HEK293 (cell line): ENCODE measurements around the gene IST1.

ENCODE experiments used
- CTCF ChIA-PET: fragments of 350-600 bp; formaldehyde crosslinking; extraction: SDS; loops from one replicate; lab custom pipeline; 2021; ENCODE audit warnings: antibody characterized with exemption; lab: Yijun Ruan, JAX
- POLR2A ChIA-PET: fragments of 300-600 bp; formaldehyde crosslinking; extraction: SDS; loops from one replicate; lab custom pipeline; 2020; ENCODE audit warnings: antibody characterized with exemption, inconsistent platforms; lab: Yijun Ruan, JAX
- H3K27ac ChIP-seq: fragments of 200-500 bp; sonication (Bioruptor generic); 2 replicates; pipeline ENCODE4 v1.5.1; 2014; ENCODE audit warnings: low read depth, low read length, control low read depth, inconsistent platforms; ENCODE audit errors: extremely low read depth
- H3K36me3 ChIP-seq, 2 experiments: fragments of 200-500 bp in 1 of 2; sonication (Bioruptor generic) in 1 of 2; 1 replicate in 1 of 2; 2 replicates in 1 of 2; pipeline ENCODE4 v1.5.1; 2014 to 2017; ENCODE audit warnings: inconsistent platforms in 2 of 2, low read length in 2 of 2; ENCODE audit not compliant: control insufficient read depth in 2 of 2, insufficient read depth in 1 of 2
- H3K4me1 ChIP-seq: fragments of 200-500 bp; sonication (Bioruptor generic); 2 replicates; pipeline ENCODE4 v1.5.1; 2014; ENCODE audit warnings: mild to moderate bottlenecking, low read length, inconsistent platforms; ENCODE audit not compliant: control insufficient read depth, insufficient read depth
- H3K4me3 ChIP-seq: 2 replicates; pipeline ENCODE4 v1.5.1; 2011; ENCODE audit warnings: low read depth, mild to moderate bottlenecking, control low read depth, low read length, moderate library complexity
- H3K9me3 ChIP-seq: fragments of 200-500 bp; sonication (Bioruptor generic); 2 replicates; pipeline ENCODE4 v1.5.1; 2014; ENCODE audit warnings: low read depth, low read length, inconsistent platforms; ENCODE audit not compliant: control insufficient read depth, insufficient read depth
- ELK4 ChIP-seq: IDR thresholded peaks from 2 replicates; pipeline ENCODE4 v1.6.1; 2011; ENCODE audit warnings: mild to moderate bottlenecking, low read depth, low read length, borderline replicate concordance
- GFI1B ChIP-seq: fragments of 450-650 bp; formaldehyde crosslinking; IDR thresholded peaks from 2 replicates; pipeline ENCODE4 v1.5.1; 2016; ENCODE audit warnings: missing biosample characterization, missing genetic modification characterization
- KLF1 ChIP-seq: fragments of 450-650 bp; formaldehyde crosslinking; IDR thresholded peaks from 2 replicates; pipeline ENCODE4 v1.5.1; 2016; ENCODE audit warnings: missing biosample characterization, missing genetic modification characterization
- KLF10 ChIP-seq: fragments of 450-650 bp; IDR thresholded peaks from 2 replicates; pipeline ENCODE4 v1.5.1; 2018; ENCODE audit warnings: missing biosample characterization, mild to moderate bottlenecking, missing genetic modification characterization
- KLF16 ChIP-seq: fragments of 450-650 bp; formaldehyde crosslinking; IDR thresholded peaks from 2 replicates; pipeline ENCODE4 v1.5.1; 2017; ENCODE audit warnings: missing biosample characterization, missing genetic modification characterization
- OVOL3 ChIP-seq: fragments of 450-650 bp; formaldehyde crosslinking; IDR thresholded peaks from 2 replicates; pipeline ENCODE4 v1.5.1; 2016; ENCODE audit warnings: missing biosample characterization, missing genetic modification characterization
- PRDM6 ChIP-seq: fragments of 450-650 bp; formaldehyde crosslinking; IDR thresholded peaks from 2 replicates; pipeline ENCODE4 v1.5.1; 2017; ENCODE audit warnings: missing biosample characterization, missing genetic modification characterization
- REPIN1 ChIP-seq: fragments of 450-650 bp; formaldehyde crosslinking; IDR thresholded peaks from 2 replicates; pipeline ENCODE4 v1.5.1; 2017; ENCODE audit warnings: missing biosample characterization, missing genetic modification characterization, low read depth
- SALL2 ChIP-seq: fragments of 450-650 bp; formaldehyde crosslinking; IDR thresholded peaks from 2 replicates; pipeline ENCODE4 v1.5.0; 2017; ENCODE audit warnings: missing biosample characterization, mild to moderate bottlenecking, missing genetic modification characterization, borderline replicate concordance
- SETDB1 ChIP-seq: IDR thresholded peaks from one replicate; pipeline ENCODE4 v1.6.1; 2017; ENCODE audit warnings: mild to moderate bottlenecking, low read length, moderate library complexity, mixed read lengths; ENCODE audit not compliant: insufficient read length
- ZFP41 ChIP-seq: fragments of 450-650 bp; formaldehyde crosslinking; IDR thresholded peaks from 2 replicates; pipeline ENCODE4 v1.5.1; 2016; ENCODE audit warnings: missing biosample characterization, missing genetic modification characterization, borderline replicate concordance
- ZNF169 ChIP-seq: fragments of 450-650 bp; formaldehyde crosslinking; IDR thresholded peaks from 2 replicates; pipeline ENCODE4 v1.5.1; 2016; ENCODE audit warnings: missing biosample characterization, missing genetic modification characterization
- ZNF239 ChIP-seq: fragments of 450-650 bp; formaldehyde crosslinking; IDR thresholded peaks from 2 replicates; pipeline ENCODE4 v1.5.1; 2016; ENCODE audit warnings: missing biosample characterization, missing genetic modification characterization
- ZNF24 ChIP-seq: fragments of 450-650 bp; formaldehyde crosslinking; IDR thresholded peaks from 2 replicates; pipeline ENCODE4 v1.5.1; 2016; ENCODE audit warnings: missing biosample characterization, missing genetic modification characterization
- ZNF266 ChIP-seq: fragments of 450-650 bp; formaldehyde crosslinking; IDR thresholded peaks from 2 replicates; pipeline ENCODE4 v1.5.1; 2016; ENCODE audit warnings: missing biosample characterization, missing genetic modification characterization, low read depth
- ZNF311 ChIP-seq: fragments of 450-650 bp; formaldehyde crosslinking; IDR thresholded peaks from 2 replicates; pipeline ENCODE4 v1.5.1; 2017; ENCODE audit warnings: missing biosample characterization, missing genetic modification characterization, borderline replicate concordance
- ZNF362 ChIP-seq: fragments of 450-650 bp; formaldehyde crosslinking; IDR thresholded peaks from 2 replicates; pipeline ENCODE4 v1.5.1; 2016; ENCODE audit warnings: missing biosample characterization, missing genetic modification characterization
- ZNF398 ChIP-seq: fragments of 450-650 bp; formaldehyde crosslinking; IDR thresholded peaks from 2 replicates; pipeline ENCODE4 v1.5.1; 2017; ENCODE audit warnings: missing biosample characterization, missing genetic modification characterization
- ZNF529 ChIP-seq: fragments of 450-650 bp; formaldehyde crosslinking; IDR thresholded peaks from 2 replicates; pipeline ENCODE4 v1.5.1; 2017; ENCODE audit warnings: missing genetic modification characterization, missing biosample characterization; ENCODE audit not compliant: insufficient replicate concordance
- ZNF544 ChIP-seq: fragments of 450-650 bp; formaldehyde crosslinking; IDR thresholded peaks from 2 replicates; pipeline ENCODE4 v1.5.0; 2017; ENCODE audit warnings: missing biosample characterization, missing genetic modification characterization
- ZNF549 ChIP-seq: fragments of 450-650 bp; IDR thresholded peaks from 2 replicates; pipeline ENCODE4 v1.5.1; 2018; ENCODE audit warnings: missing biosample characterization, missing genetic modification characterization, mild to moderate bottlenecking, inconsistent platforms, moderate library complexity
- ZNF561 ChIP-seq: fragments of 450-650 bp; IDR thresholded peaks from 2 replicates; pipeline ENCODE4 v1.5.1; 2018; ENCODE audit warnings: missing biosample characterization, missing genetic modification characterization, borderline replicate concordance
- ZNF596 ChIP-seq: fragments of 450-650 bp; IDR thresholded peaks from 2 replicates; pipeline ENCODE4 v1.5.0; 2018; ENCODE audit warnings: missing biosample characterization, mild to moderate bottlenecking, missing genetic modification characterization, moderate library complexity
- ZNF624 ChIP-seq: fragments of 450-650 bp; formaldehyde crosslinking; IDR thresholded peaks from 2 replicates; pipeline ENCODE4 v1.5.1; 2017; ENCODE audit warnings: missing biosample characterization, missing genetic modification characterization
- ZNF629 ChIP-seq: fragments of 450-650 bp; formaldehyde crosslinking; IDR thresholded peaks from 2 replicates; pipeline ENCODE4 v1.5.1; 2017; ENCODE audit warnings: missing biosample characterization, missing genetic modification characterization
- ZNF639 ChIP-seq: fragments of 450-650 bp; formaldehyde crosslinking; IDR thresholded peaks from 2 replicates; pipeline ENCODE4 v1.5.1; 2016; ENCODE audit warnings: missing biosample characterization, missing genetic modification characterization
- ZNF660 ChIP-seq: fragments of 450-650 bp; IDR thresholded peaks from 2 replicates; pipeline ENCODE4 v1.5.1; 2018; ENCODE audit warnings: missing biosample characterization, mild to moderate bottlenecking, missing genetic modification characterization
- ZNF670 ChIP-seq: fragments of 450-650 bp; formaldehyde crosslinking; IDR thresholded peaks from 2 replicates; pipeline ENCODE4 v1.5.1; 2016; ENCODE audit warnings: missing biosample characterization, missing genetic modification characterization, low read depth
- ZNF76 ChIP-seq: fragments of 450-650 bp; formaldehyde crosslinking; IDR thresholded peaks from 2 replicates; pipeline ENCODE4; 2016; ENCODE audit warnings: low read depth, missing biosample characterization, missing genetic modification characterization, borderline replicate concordance
- ZNF776 ChIP-seq: fragments of 450-650 bp; formaldehyde crosslinking; IDR thresholded peaks from 2 replicates; pipeline ENCODE4 v1.5.0; 2017; ENCODE audit warnings: missing biosample characterization, missing genetic modification characterization, borderline replicate concordance
- ZNF843 ChIP-seq: fragments of 450-650 bp; formaldehyde crosslinking; IDR thresholded peaks from 2 replicates; pipeline ENCODE4 v1.5.1; 2016; ENCODE audit warnings: missing biosample characterization, missing genetic modification characterization
- ZSCAN4 ChIP-seq: fragments of 450-650 bp; formaldehyde crosslinking; IDR thresholded peaks from 2 replicates; pipeline ENCODE4 v1.5.1; 2017; ENCODE audit warnings: missing biosample characterization, missing genetic modification characterization

The IST1 gene

GRCh38 chr16:71927383-71927782, 32.1 kb downstream of the IST1 start (continued):
- TF ChIP-seq PRDM6 (tag by site-specific recombination) (peak; percentile 49; the same call in 1 of the 2 replicates), ZNF544 (tag by site-specific recombination) (no peak), ZNF629 (tag by site-specific recombination) (peak; percentile 68), ZNF24 (tag by site-specific recombination) (no peak), KLF10 (tag by site-specific recombination) (0 out of 2 replicates have a peak, but pooled peaks have one; percentile 36), ZNF549 (no peak), ZNF596 (tag by site-specific recombination) (no peak), ZNF660 (peak; percentile 71), ZNF776 (no peak), GFI1B (tag by site-specific recombination) (no peak), SALL2 (tag by site-specific recombination) (no peak), ZNF624 (no peak), OVOL3 (tag by site-specific recombination) (no peak), KLF16 (no peak), ZNF362 (tag by site-specific recombination) (peak; percentile 81; the same call in 1 of the 2 replicates), ZNF670 (no peak), ZNF239 (no peak), ZNF843 (tag by site-specific recombination) (no peak)

- ChIA-PET POLR2A (no interaction called here), CTCF (interaction anchor here (0.6 kb wide), 1 partner anchor 17 kb away, joined by 3 read pairs; no protein-coding TSS in a partner anchor)
- H3K27ac ChIP-seq, result no peak overlapping the region; the same call in 1 of the 2 replicates
- H3K36me3 ChIP-seq, result peaks cover 55 to 87% of the 10 kb centered on the region in 2 experiments
- H3K4me3 ChIP-seq, result no peak overlapping the region
- peaks cover 20% of the 10 kb centered on the region; the same call in 1 of the 2 replicates for H3K4me1 ChIP-seq
- H3K9me3 ChIP-seq, result no peaks in the 10 kb centered on the region
- no peak for TF ChIP-seq ZNF561 (tag by site-specific recombination)
- TF ChIP-seq ZFP41, result no peak
- TF ChIP-seq ZSCAN4, result no peak
- no peak for TF ChIP-seq ZNF596 (tag by site-specific recombination)
- TF ChIP-seq ELK4, result no peak
- TF ChIP-seq ZNF311 (tag by site-specific recombination), result no peak
- no peak for TF ChIP-seq ZNF76 (tag by site-specific recombination)
- TF ChIP-seq SETDB1, result no peak
- no peak for TF ChIP-seq ZNF398 (tag by site-specific recombination)
- TF ChIP-seq ZNF529 (tag by site-specific recombination), result no peak
- no peak for TF ChIP-seq ZNF169 (tag by site-specific recombination)
- no peak for TF ChIP-seq ZNF266 (tag by site-specific recombination)
- TF ChIP-seq ZNF639 (tag by site-specific recombination), result no peak
- no peak for TF ChIP-seq REPIN1 (tag by site-specific recombination)
- TF ChIP-seq KLF1 (tag by site-specific recombination), result no peak
Observed at GRCh38 chr16:71927787-71928186, 32.5 kb downstream of the IST1 start.
